H1 (cell line): Measurements from ENCODE around the gene ARHGAP15. TPM values are rescaled to one million over a fixed set of nuclear protein-coding genes. Genes with fewer than 3 reads are reported as not detected.

Experiments
- CTCF ChIA-PET: fragments of 300-600 bp; sonication (Branson Sonifier 250); formaldehyde crosslinking; loops from one replicate; lab custom pipeline; 2021; ENCODE audit not compliant: partially characterized antibody; lab: Charles Lee
- POLR2A ChIA-PET: fragments of 300-600 bp; sonication (Branson Sonifier 250); formaldehyde crosslinking; loops from one replicate; lab custom pipeline; 2021; ENCODE audit warnings: inconsistent platforms; ENCODE audit not compliant: partially characterized antibody; lab: Charles Lee
- DNase-seq, 2 experiments: peaks; one replicate each; pipeline versions ENCODE4 v3.0.0 to v3.0.0-alpha.2; 2010 to 2022; ENCODE audit warnings: low spot score in 2 of 2, low read depth in 1 of 2, mixed read lengths in 1 of 2
- FAIRE-seq: peaks from 2 replicates; lab custom pipeline; 2011; peaks lifted over from hg19 to GRCh38; lab: Jason Lieb, UNC
- H2AFZ ChIP-seq: 2 replicates; pipeline ENCODE4 v1.8.1; 2012; ENCODE audit warnings: low read length, inconsistent platforms
- H2AK5ac ChIP-seq: 2 replicates; pipeline ENCODE4 v1.6.1; 2013; ENCODE audit warnings: low read depth, low read length
- H2BK120ac ChIP-seq: replicated peaks from 2 replicates; pipeline ENCODE3; 2013; ENCODE audit warnings: low read depth, low read length, inconsistent platforms
- H2BK12ac ChIP-seq: 2 replicates; pipeline ENCODE4 v1.6.1; 2013; ENCODE audit warnings: low read depth, low read length
- H2BK15ac ChIP-seq: 2 replicates; pipeline ENCODE4 v1.6.1; 2013; ENCODE audit warnings: low read length
- H2BK20ac ChIP-seq: 2 replicates; pipeline ENCODE4 v1.6.1; 2013; ENCODE audit warnings: low read length
- H2BK5ac ChIP-seq: 2 replicates; pipeline ENCODE4 v1.6.1; 2013; ENCODE audit warnings: low read depth, low read length
- H3K14ac ChIP-seq: 2 replicates; pipeline ENCODE4 v1.6.1; 2013; ENCODE audit warnings: inconsistent platforms; ENCODE audit not compliant: insufficient read length
- H3K18ac ChIP-seq: 2 replicates; pipeline ENCODE4 v1.6.1; 2013; ENCODE audit warnings: low read length; ENCODE audit errors: extremely low read depth
- H3K23ac ChIP-seq: 2 replicates; pipeline ENCODE4 v1.6.1; 2013; ENCODE audit warnings: inconsistent platforms; ENCODE audit not compliant: insufficient read length
- H3K23me2 ChIP-seq: 2 replicates; pipeline ENCODE4 v1.6.1; 2013; ENCODE audit warnings: low read depth, low read length
- H3K27ac ChIP-seq: 2 replicates; pipeline ENCODE4 v1.6.1; 2011; ENCODE audit warnings: low read depth, low read length, inconsistent platforms
- H3K27me3 ChIP-seq, 4 experiments: replicated peaks in 1 of 4; 1 replicate in 1 of 4; 2 replicates in 3 of 4; pipeline versions ENCODE4 v1.6.1 to v1.8.1; 2011 to 2013; ENCODE audit warnings: low read length in 3 of 4, mild to moderate bottlenecking in 3 of 4, inconsistent platforms in 2 of 4, mixed read lengths in 2 of 4, moderate library complexity in 1 of 4; ENCODE audit not compliant: control insufficient read depth in 3 of 4, insufficient read depth in 3 of 4; ENCODE audit errors: extremely low read depth in 1 of 4
- H3K36me3 ChIP-seq, 4 experiments: 2 replicates each; pipeline versions ENCODE4 v1.6.1 to v1.8.1; 2011 to 2013; ENCODE audit warnings: mild to moderate bottlenecking in 4 of 4, low read length in 3 of 4, moderate library complexity in 2 of 4, control low read depth in 1 of 4, inconsistent platforms in 1 of 4; ENCODE audit not compliant: insufficient read depth in 4 of 4, control insufficient read depth in 2 of 4
- H3K4ac ChIP-seq: replicated peaks from 2 replicates; pipeline ENCODE3; 2013; ENCODE audit warnings: low read length, low read depth, mixed read lengths, inconsistent platforms; ENCODE audit not compliant: insufficient read length
- H3K4me1 ChIP-seq, 4 experiments: replicated peaks in 1 of 4; 1 replicate in 1 of 4; 2 replicates in 3 of 4; pipeline versions ENCODE4 v1.6.1 to v1.8.1; 2011 to 2013; ENCODE audit warnings: low read length in 3 of 4, inconsistent platforms in 2 of 4, mixed read lengths in 1 of 4; ENCODE audit not compliant: insufficient read depth in 4 of 4, control insufficient read depth in 3 of 4
- H3K4me2 ChIP-seq, 2 experiments: 2 replicates each; pipeline versions ENCODE4 v1.6.1 to v1.8.1; 2011 to 2013; ENCODE audit warnings: low read depth in 2 of 2, low read length in 2 of 2, control low read depth in 1 of 2, inconsistent platforms in 1 of 2, mild to moderate bottlenecking in 1 of 2; ENCODE audit not compliant: insufficient read depth in 1 of 2
- H3K4me3 ChIP-seq, 4 experiments: fragments of 200-600, 300-600 bp in 1 of 4; sonication (generic), shearing (Covaris generic), sonication (Bioruptor Twin) in 1 of 4; 2 replicates each; pipeline versions ENCODE4 v1.5.1 to v1.8.1; 2011 to 2016; ENCODE audit warnings: low read length in 4 of 4, low read depth in 3 of 4, control low read depth in 2 of 4, inconsistent platforms in 2 of 4, mild to moderate bottlenecking in 2 of 4, mixed read lengths in 1 of 4, moderate library complexity in 1 of 4; ENCODE audit not compliant: insufficient read depth in 2 of 4; ENCODE audit errors: extremely low read depth in 1 of 4
- H3K56ac ChIP-seq: replicated peaks from 2 replicates; pipeline ENCODE3; 2013; ENCODE audit warnings: low read depth, mild to moderate bottlenecking, mixed read lengths, low read length, inconsistent platforms; ENCODE audit not compliant: insufficient read length
- H3K79me1 ChIP-seq: 2 replicates; pipeline ENCODE4 v1.6.1; 2013; ENCODE audit warnings: low read depth, low read length, control low read depth
- H3K79me2 ChIP-seq, 2 experiments: 2 replicates each; pipeline versions ENCODE4 v1.6.1 to v1.8.1; 2012 to 2013; ENCODE audit warnings: low read length in 2 of 2, mild to moderate bottlenecking in 2 of 2, inconsistent platforms in 1 of 2; ENCODE audit not compliant: insufficient read depth in 2 of 2, control insufficient read depth in 1 of 2
- H3K9ac ChIP-seq, 4 experiments: replicated peaks in 1 of 4; 1 replicate in 1 of 4; 2 replicates in 3 of 4; pipeline versions ENCODE4 v1.6.1 to v1.8.1; 2011 to 2013; ENCODE audit warnings: low read depth in 3 of 4, low read length in 3 of 4, control low read depth in 2 of 4, mild to moderate bottlenecking in 2 of 4, moderate library complexity in 2 of 4, inconsistent platforms in 1 of 4; ENCODE audit errors: extremely low read depth in 1 of 4
- H3K9me3 ChIP-seq, 2 experiments: 2 replicates each; pipeline versions ENCODE4 v1.6.1 to v1.8.1; 2012 to 2013; ENCODE audit warnings: mild to moderate bottlenecking in 2 of 2, moderate library complexity in 2 of 2, control low read depth in 1 of 2, inconsistent platforms in 1 of 2, low read depth in 1 of 2, low read length in 1 of 2, mixed read lengths in 1 of 2; ENCODE audit not compliant: insufficient read depth in 2 of 2
- H4K20me1 ChIP-seq, 2 experiments: replicated peaks in 1 of 2; 2 replicates each; pipeline versions ENCODE3 to v1.8.1; 2011 to 2013; ENCODE audit warnings: inconsistent platforms in 2 of 2, low read length in 2 of 2, mild to moderate bottlenecking in 1 of 2; ENCODE audit not compliant: insufficient read depth in 2 of 2, control insufficient read depth in 1 of 2
- H4K5ac ChIP-seq: 2 replicates; pipeline ENCODE4 v1.6.1; 2013; ENCODE audit warnings: low read length, low read depth, mixed read lengths, inconsistent platforms; ENCODE audit not compliant: insufficient read length
- H4K8ac ChIP-seq: 2 replicates; pipeline ENCODE4 v1.8.0; 2013; ENCODE audit warnings: mild to moderate bottlenecking, moderate library complexity, low read length, inconsistent platforms; ENCODE audit not compliant: insufficient read depth; ENCODE audit errors: extremely low read depth
- H4K91ac ChIP-seq: replicated peaks from 2 replicates; pipeline ENCODE3; 2013; ENCODE audit warnings: low read length, mixed read lengths, inconsistent platforms; ENCODE audit not compliant: insufficient read length
- BRCA1 ChIP-seq: IDR thresholded peaks from 2 replicates; pipeline ENCODE4 v1.6.1; 2012; ENCODE audit warnings: low read depth, low read length, improper control_type of control experiment
- EP300 ChIP-seq, 2 experiments: IDR thresholded peaks; 1 replicate in 1 of 2; 2 replicates in 1 of 2; pipeline ENCODE4 v1.6.1; 2011 to 2012; ENCODE audit warnings: low read depth in 2 of 2, low read length in 2 of 2, mild to moderate bottlenecking in 2 of 2, borderline replicate concordance in 1 of 2, inconsistent platforms in 1 of 2, moderate library complexity in 1 of 2
- POU5F1 ChIP-seq: IDR thresholded peaks from 2 replicates; pipeline ENCODE4 v1.6.1; 2011; ENCODE audit warnings: low read depth, mild to moderate bottlenecking, low read length, moderate library complexity
- SP1 ChIP-seq: IDR thresholded peaks from 2 replicates; pipeline ENCODE4 v1.6.1; 2011; ENCODE audit warnings: low read depth, low read length
- SUZ12 ChIP-seq: fragments of 200-600 bp; sonication (generic); IDR thresholded peaks from 2 replicates; pipeline ENCODE4 v1.6.1; 2012; ENCODE audit warnings: mild to moderate bottlenecking, inconsistent platforms, low read length, moderate library complexity, mixed read lengths
- WGBS, 2 experiments: shearing (Covaris generic) in 1 of 2; methylation state at CpG; one replicate each; pipeline versions ENCODE4 v1.1.6 to v1.1.7; 2013 to 2015; ENCODE audit warnings: low lambda C conversion rate in 2 of 2, mixed read lengths in 2 of 2, inconsistent platforms in 1 of 2, low coverage in 1 of 2, missing lambda C conversion rate in 1 of 2; ENCODE audit not compliant: insufficient replicate concordance in 2 of 2, insufficient coverage in 1 of 2, insufficient read length in 1 of 2; ENCODE audit errors: extremely low coverage in 1 of 2, missing lambda C conversion rate in 1 of 2; 5-methylcytosine and 5-hydroxymethylcytosine counted together
- polyA plus RNA-seq, 7 experiments: library from polyadenylated mRNA; depleted of rRNA in 3 of 7; stranded (reverse) in 5 of 7; unstranded in 2 of 7; fragments of >200 nt in 5 of 7; fragments of 200-250 nt in 2 of 7; gene quantifications; 1 replicate in 5 of 7; 2 replicates in 1 of 7; 4 replicates in 1 of 7; pipeline versions ENCODE4 v1.2.1 to v1.2.3, GENCODE V29; 2011 to 2013; ENCODE audit warnings: missing spikeins in 2 of 7, mixed read lengths in 2 of 7
- total RNA-seq: library from RNA; stranded (reverse); fragmentation: NEBNext Ultra II Directional; extraction: Animal tissue kit (Norgen Biotek cat#: 25700); gene quantifications from 2 replicates; pipeline ENCODE4 v1.2.1, GENCODE V29; 2021
- TF ChIP-seq, protein P1 (sequence below), 3 experiments: IDR thresholded peaks; 1 replicate in 2 of 3; 2 replicates in 1 of 3; pipeline versions ENCODE4 v1.5.1 to v1.6.1; 2011; ENCODE audit warnings: low read length in 3 of 3, mild to moderate bottlenecking in 3 of 3, inconsistent platforms in 2 of 3, low read depth in 1 of 3, moderate library complexity in 1 of 3; ENCODE audit not compliant: insufficient read depth in 1 of 3; ENCODE audit errors: control extremely low read depth in 1 of 3

The ARHGAP15 gene
- total and polyA plus RNA-seq, 2 of the 8 experiments (the other 6 are each of a cell fraction or from before 2014, with no cell fraction given), result not detected

DNA sequence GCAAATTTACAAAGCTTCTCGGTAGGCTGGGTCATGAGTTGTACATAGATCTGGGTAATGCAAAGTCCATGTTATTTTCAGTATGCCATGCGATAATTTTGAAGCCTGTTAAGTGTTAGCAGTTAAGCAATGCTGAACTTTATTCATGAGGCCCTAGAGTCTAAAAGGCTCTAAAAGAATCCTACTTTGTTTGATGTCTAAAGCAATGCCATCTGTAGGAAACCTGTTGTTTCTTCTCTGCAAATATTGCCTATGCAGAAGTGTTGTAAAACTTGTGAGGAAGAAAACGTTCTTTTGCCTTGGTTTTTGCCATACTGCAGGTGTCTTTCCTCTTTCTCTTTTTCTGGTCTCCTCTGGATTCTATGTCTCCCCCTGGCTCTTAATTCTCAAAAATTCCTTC is 9.1 kb downstream of the ARHGAP15 start:
- FAIRE-seq, result no peak
- H3K56ac ChIP-seq, result no peak overlapping the region
- H3K4ac ChIP-seq, result no peak overlapping the region
- H3K36me3 ChIP-seq, result no peaks in the 10 kb centered on the region
- no peak for DNase-seq
- H3K4me1 ChIP-seq, result no peaks in the 10 kb centered on the region
- no peaks in the 10 kb centered on the region for H3K79me2 ChIP-seq
- H4K20me1 ChIP-seq, result no peaks in the 10 kb centered on the region
- CTCF ChIA-PET, result interaction anchor here (1.1 to 1.2 kb wide), 2 partner anchors 11 to 144 kb away, joined by 4 read pairs; no protein-coding TSS in a partner anchor
- no peak overlapping the region for H3K27ac ChIP-seq
- no peaks in the 10 kb centered on the region for H3K9me3 ChIP-seq
- no peak overlapping the region for H4K5ac ChIP-seq
- H3K79me1 ChIP-seq, result no peaks in the 10 kb centered on the region
- H2AK5ac ChIP-seq, result no peak overlapping the region
- no peak overlapping the region for H2AFZ ChIP-seq
- H3K23me2 ChIP-seq, result no peaks in the 10 kb centered on the region
- WGBS, 2 experiments, result 90% methylated on average over 3 of the region's 3 CpGs; no CpG with 5 or more reads in 1 of the 2 experiments
- no peak overlapping the region for H3K4me3 ChIP-seq
- POLR2A ChIA-PET, result no interaction called here
- no peak overlapping the region for H4K91ac ChIP-seq
- H2BK15ac ChIP-seq, result no peak overlapping the region
- no peak overlapping the region for H2BK12ac ChIP-seq
- no peak overlapping the region for H3K9ac ChIP-seq
- no peak overlapping the region for H3K14ac ChIP-seq
- H4K8ac ChIP-seq, result no peak overlapping the region
- no peak overlapping the region for H2BK120ac ChIP-seq
- TF ChIP-seq SUZ12, result no peak
- TF ChIP-seq, protein P1, sequence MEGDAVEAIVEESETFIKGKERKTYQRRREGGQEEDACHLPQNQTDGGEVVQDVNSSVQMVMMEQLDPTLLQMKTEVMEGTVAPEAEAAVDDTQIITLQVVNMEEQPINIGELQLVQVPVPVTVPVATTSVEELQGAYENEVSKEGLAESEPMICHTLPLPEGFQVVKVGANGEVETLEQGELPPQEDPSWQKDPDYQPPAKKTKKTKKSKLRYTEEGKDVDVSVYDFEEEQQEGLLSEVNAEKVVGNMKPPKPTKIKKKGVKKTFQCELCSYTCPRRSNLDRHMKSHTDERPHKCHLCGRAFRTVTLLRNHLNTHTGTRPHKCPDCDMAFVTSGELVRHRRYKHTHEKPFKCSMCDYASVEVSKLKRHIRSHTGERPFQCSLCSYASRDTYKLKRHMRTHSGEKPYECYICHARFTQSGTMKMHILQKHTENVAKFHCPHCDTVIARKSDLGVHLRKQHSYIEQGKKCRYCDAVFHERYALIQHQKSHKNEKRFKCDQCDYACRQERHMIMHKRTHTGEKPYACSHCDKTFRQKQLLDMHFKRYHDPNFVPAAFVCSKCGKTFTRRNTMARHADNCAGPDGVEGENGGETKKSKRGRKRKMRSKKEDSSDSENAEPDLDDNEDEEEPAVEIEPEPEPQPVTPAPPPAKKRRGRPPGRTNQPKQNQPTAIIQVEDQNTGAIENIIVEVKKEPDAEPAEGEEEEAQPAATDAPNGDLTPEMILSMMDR (IDR thresholded peaks at IDR 0.05; ENCODE audit: control extremely low read depth in 1 of 3, insufficient read depth in 1 of 3, low read depth in 1 of 3, low read length in 3 of 3), result no peak
- no peak for TF ChIP-seq BRCA1
- TF ChIP-seq EP300 (IDR thresholded peaks at IDR 0.05; ENCODE audit: borderline replicate concordance in 1 of 2, low read depth in 2 of 2, low read length in 2 of 2), result no peak
- no peak for TF ChIP-seq SP1
- no peak for TF ChIP-seq POU5F1
- H3K18ac ChIP-seq, result no peak overlapping the region
- no peak overlapping the region for H3K4me2 ChIP-seq
- H2BK20ac ChIP-seq, result no peak overlapping the region
- no peak overlapping the region for H2BK5ac ChIP-seq
- H3K27me3 ChIP-seq, result peaks cover 0 to 1% (median 0%) of the 10 kb centered on the region in 4 experiments; a peak in 1 of 7 replicates
- no peak overlapping the region for H3K23ac ChIP-seq
